SK-N-SH (cell line): ENCODE measurements around the gene KLHL13. TPM values are rescaled to one million over a fixed set of nuclear protein-coding genes. Genes with fewer than 3 reads are reported as not detected.

Experiments
- CTCF ChIA-PET: fragments of 300-600, 350-600 bp; formaldehyde crosslinking; extraction: SDS; loops from one replicate; lab custom pipeline; 2021; lab: Yijun Ruan, JAX
- POLR2A ChIA-PET: fragments of 350-600 bp; sonication (Branson Sonifier 250); formaldehyde crosslinking; extraction: SDS; loops from one replicate; lab custom pipeline; 2020; ENCODE audit warnings: antibody characterized with exemption, inconsistent platforms; lab: Yijun Ruan, JAX
- DNase-seq: peaks from one replicate; pipeline ENCODE4 v3.0.0; 2012
- H2AFZ ChIP-seq: fragments of 200-600 bp; sonication (generic); 2 replicates; pipeline ENCODE4 v1.8.1; 2016; ENCODE audit warnings: antibody characterized with exemption, mild to moderate bottlenecking, low read depth
- H3F3A ChIP-seq: fragments of 200-600 bp; sonication (generic); replicated peaks from 2 replicates; pipeline ENCODE3; 2016; ENCODE audit warnings: antibody characterized with exemption, mild to moderate bottlenecking; ENCODE audit not compliant: insufficient read depth
- H3K27ac ChIP-seq, 2 experiments: fragments of 200-500 bp in 1 of 2; fragments of 200-600 bp in 1 of 2; sonication (Bioruptor generic) in 1 of 2; sonication (generic), shearing (Covaris generic) in 1 of 2; 2 replicates each; pipeline versions ENCODE4 v1.5.1 to v1.6.1; 2014 to 2016; ENCODE audit warnings: low read depth in 2 of 2, inconsistent platforms in 1 of 2, low read length in 1 of 2, mild to moderate bottlenecking in 1 of 2, mixed read lengths in 1 of 2
- H3K27me3 ChIP-seq: fragments of 200-600 bp; sonication (generic), shearing (Covaris generic); 2 replicates; pipeline ENCODE4 v1.6.1; 2016; ENCODE audit warnings: mixed run types; ENCODE audit not compliant: insufficient read depth
- H3K36me3 ChIP-seq, 2 experiments: fragments of 200-500 bp in 1 of 2; fragments of 200-600 bp in 1 of 2; sonication (Bioruptor generic) in 1 of 2; sonication (generic) in 1 of 2; replicated peaks in 1 of 2; 2 replicates each; pipeline versions ENCODE3 to v1.5.1; 2014 to 2016; ENCODE audit warnings: low read length in 1 of 2, mild to moderate bottlenecking in 1 of 2; ENCODE audit not compliant: insufficient read depth in 2 of 2, control insufficient read depth in 1 of 2
- H3K4me1 ChIP-seq, 2 experiments: fragments of 200-500 bp in 1 of 2; fragments of 200-600 bp in 1 of 2; sonication (Bioruptor generic) in 1 of 2; sonication (generic), shearing (Covaris generic) in 1 of 2; 2 replicates each; pipeline versions ENCODE4 v1.5.1 to v1.6.1; 2014 to 2016; ENCODE audit warnings: low read depth in 1 of 2, low read length in 1 of 2, mixed run types in 1 of 2; ENCODE audit not compliant: insufficient read depth in 2 of 2, control insufficient read depth in 1 of 2
- H3K4me2 ChIP-seq: fragments of 200-600 bp; sonication (generic), shearing (Covaris generic); 2 replicates; pipeline ENCODE4 v1.6.1; 2017; ENCODE audit warnings: mixed run types
- H3K4me3 ChIP-seq, 2 experiments: fragments of 200-500 bp in 1 of 2; fragments of 200-600 bp in 1 of 2; sonication (Bioruptor generic) in 1 of 2; sonication (generic), shearing (Covaris generic) in 1 of 2; 2 replicates each; pipeline versions ENCODE4 v1.5.1 to v1.8.1; 2014 to 2016; ENCODE audit warnings: low read depth in 2 of 2, inconsistent platforms in 1 of 2, low read length in 1 of 2, mild to moderate bottlenecking in 1 of 2, mixed read lengths in 1 of 2, moderate library complexity in 1 of 2
- H3K79me2 ChIP-seq: fragments of 200-600 bp; sonication (generic); 2 replicates; pipeline ENCODE4 v1.8.1; 2017; ENCODE audit warnings: mild to moderate bottlenecking; ENCODE audit not compliant: insufficient read depth
- H3K9ac ChIP-seq: fragments of 200-600 bp; sonication (generic); 2 replicates; pipeline ENCODE4 v1.6.1; 2017; ENCODE audit warnings: mixed run types
- H3K9me2 ChIP-seq: fragments of 200-600 bp; sonication (generic); 2 replicates; pipeline ENCODE4 v1.6.1; 2017; ENCODE audit warnings: mixed run types
- H3K9me3 ChIP-seq: fragments of 200-600 bp; sonication (generic); 2 replicates; pipeline ENCODE4 v1.6.1; 2017; ENCODE audit warnings: mixed run types, mild to moderate bottlenecking, moderate library complexity
- H4K20me1 ChIP-seq: fragments of 200-600 bp; sonication (generic); 2 replicates; pipeline ENCODE4 v1.6.1; 2017; ENCODE audit warnings: mild to moderate bottlenecking, mixed run types; ENCODE audit not compliant: insufficient read depth
- ELF1 ChIP-seq: IDR thresholded peaks from 2 replicates; pipeline ENCODE4 v1.4.0; 2012
- FOSL2 ChIP-seq: IDR thresholded peaks from 2 replicates; pipeline ENCODE4 v1.4.0; 2012; ENCODE audit warnings: low read depth, mild to moderate bottlenecking, moderate library complexity, borderline replicate concordance
- GABPA ChIP-seq: IDR thresholded peaks from 2 replicates; pipeline ENCODE4 v1.4.0; 2012; ENCODE audit warnings: low read depth, mild to moderate bottlenecking
- GATA2 ChIP-seq: sonication (generic); formaldehyde crosslinking; IDR thresholded peaks from 2 replicates; pipeline ENCODE4 v1.5.0; 2020; ENCODE audit warnings: mild to moderate bottlenecking, missing genetic modification reagents
- MEF2A ChIP-seq: IDR thresholded peaks from 2 replicates; pipeline ENCODE4 v1.4.0; 2012; ENCODE audit warnings: low read depth, borderline replicate concordance
- NFIC ChIP-seq: IDR thresholded peaks from 2 replicates; pipeline ENCODE4 v1.4.0; 2012; ENCODE audit warnings: borderline replicate concordance
- POLR2AphosphoS5 ChIP-seq: IDR thresholded peaks from 2 replicates; pipeline ENCODE4 v1.6.1; 2012; ENCODE audit warnings: low read depth, low read length
- RAD21 ChIP-seq: IDR thresholded peaks from 2 replicates; pipeline ENCODE4 v1.6.1; 2012; ENCODE audit warnings: mild to moderate bottlenecking, low read length
- SIN3A ChIP-seq: IDR thresholded peaks from 2 replicates; pipeline ENCODE4 v1.6.1; 2012; ENCODE audit warnings: low read depth, mild to moderate bottlenecking, low read length, moderate library complexity, borderline replicate concordance
- TAF1 ChIP-seq: IDR thresholded peaks from 2 replicates; pipeline ENCODE4 v1.6.1; 2012; ENCODE audit warnings: low read depth, mild to moderate bottlenecking, low read length, moderate library complexity, borderline replicate concordance
- YY1 ChIP-seq: IDR thresholded peaks from 2 replicates; pipeline ENCODE4 v1.4.0; 2012; ENCODE audit warnings: low read depth, mild to moderate bottlenecking
- WGBS: methylation state at CpG from one replicate; pipeline ENCODE4 v1.1.6; 2017; ENCODE audit warnings: low lambda C conversion rate; 5-methylcytosine and 5-hydroxymethylcytosine counted together
- polyA plus RNA-seq, 3 experiments: library from polyadenylated mRNA; depleted of rRNA; stranded (reverse); fragments of >200 nt; gene quantifications; 2 replicates each; pipeline ENCODE4 v1.2.3, GENCODE V29; 2012
- small RNA-seq, 7 experiments: library from RNA; depleted of rRNA; stranded (forward); fragments of <200 nt; gene quantifications; one replicate each; pipeline ENCODE3, GENCODE V24; 2012
- TF ChIP-seq, protein P1 (sequence below): IDR thresholded peaks from 2 replicates; pipeline ENCODE4 v1.4.0; 2012; ENCODE audit warnings: low read depth
- TF ChIP-seq, protein P2 (sequence below): IDR thresholded peaks from 2 replicates; pipeline ENCODE4; 2012

Gene KLHL13
- polyA plus RNA-seq, 1 of the 3 experiments (the other 2 are of a cell fraction) = 19.5 TPM

- no peak for DNase-seq
- Histone ChIP-seq H4K20me1 (no peaks in the 10 kb centered on the region), H3K9me2 (no peaks in the 10 kb centered on the region), H3K27me3 (no peaks in the 10 kb centered on the region), H3K36me3 (no peaks in the 10 kb centered on the region), H3K4me2 (no peak overlapping the region), H3K9ac (no peak overlapping the region), H3K27ac (no peak overlapping the region), H3K79me2 (no peaks in the 10 kb centered on the region), H3K4me3 (no peak overlapping the region), H3K9me3 (no peaks in the 10 kb centered on the region), H2AFZ (no peak overlapping the region), H3F3A (no peaks in the 10 kb centered on the region), H3K4me1 (no peaks in the 10 kb centered on the region)
- POLR2A ChIA-PET = no interaction called here
- TF ChIP-seq, protein P1, sequence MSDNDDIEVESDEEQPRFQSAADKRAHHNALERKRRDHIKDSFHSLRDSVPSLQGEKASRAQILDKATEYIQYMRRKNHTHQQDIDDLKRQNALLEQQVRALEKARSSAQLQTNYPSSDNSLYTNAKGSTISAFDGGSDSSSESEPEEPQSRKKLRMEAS = no peak
- no peak for TF ChIP-seq MEF2A
- TF ChIP-seq GABPA = no peak
- TF ChIP-seq, protein P2, sequence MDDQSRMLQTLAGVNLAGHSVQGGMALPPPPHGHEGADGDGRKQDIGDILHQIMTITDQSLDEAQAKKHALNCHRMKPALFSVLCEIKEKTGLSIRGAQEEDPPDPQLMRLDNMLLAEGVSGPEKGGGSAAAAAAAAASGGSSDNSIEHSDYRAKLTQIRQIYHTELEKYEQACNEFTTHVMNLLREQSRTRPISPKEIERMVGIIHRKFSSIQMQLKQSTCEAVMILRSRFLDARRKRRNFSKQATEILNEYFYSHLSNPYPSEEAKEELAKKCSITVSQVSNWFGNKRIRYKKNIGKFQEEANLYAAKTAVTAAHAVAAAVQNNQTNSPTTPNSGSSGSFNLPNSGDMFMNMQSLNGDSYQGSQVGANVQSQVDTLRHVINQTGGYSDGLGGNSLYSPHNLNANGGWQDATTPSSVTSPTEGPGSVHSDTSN = no peak
- TF ChIP-seq TAF1 = no peak
- no peak for TF ChIP-seq SIN3A
- no peak for TF ChIP-seq GATA2
- TF ChIP-seq ELF1 = no peak
- no peak for TF ChIP-seq YY1
- TF ChIP-seq FOSL2 = no peak
- no peak for TF ChIP-seq RAD21
- no peak for TF ChIP-seq POLR2AphosphoS5
- no peak for TF ChIP-seq NFIC
- 35% methylated on average over 2 of the region's 2 CpGs for WGBS
- CTCF ChIA-PET = no interaction called here
These were observed 261.8 kb downstream of the KLHL13 start for GRCh38 chrX:117854806-117855205.

DNA sequence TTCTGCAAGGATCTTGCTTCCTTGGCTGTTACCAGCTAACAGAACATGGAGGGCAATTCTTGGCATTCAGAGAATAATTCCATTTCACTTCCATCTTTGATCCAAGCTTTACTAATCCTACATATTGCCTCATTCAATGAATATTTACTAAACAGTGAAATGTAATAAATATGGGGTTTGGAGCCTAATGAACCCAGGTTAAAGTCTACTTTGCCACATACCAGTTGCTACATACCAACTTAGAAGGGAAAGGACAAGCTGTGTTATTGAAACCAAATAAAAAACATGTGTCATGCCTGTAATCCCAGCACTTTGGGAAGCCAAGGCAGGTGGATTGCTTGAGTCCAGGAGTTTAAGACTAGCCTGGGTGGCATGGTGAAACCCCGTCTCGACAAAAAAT, 265.6 kb downstream of the KLHL13 start:
- no peaks in the 10 kb centered on the region for H3K9me2 ChIP-seq
- H3K9me3 ChIP-seq = no peaks in the 10 kb centered on the region
- WGBS = 0% methylated on average over 2 of the region's 2 CpGs
- TF ChIP-seq, protein P1 = no peak
- H2AFZ ChIP-seq = no peak overlapping the region
- POLR2A ChIA-PET = no interaction called here
- H3K4me2 ChIP-seq = no peak overlapping the region
- no peak overlapping the region for H3K4me3 ChIP-seq
- H3K27me3 ChIP-seq = no peaks in the 10 kb centered on the region
- no peaks in the 10 kb centered on the region for H3K4me1 ChIP-seq
- no peaks in the 10 kb centered on the region for H3K36me3 ChIP-seq
- no peak for DNase-seq
- H3F3A ChIP-seq = no peaks in the 10 kb centered on the region
- CTCF ChIA-PET = no interaction called here
- H3K79me2 ChIP-seq = no peaks in the 10 kb centered on the region
- H3K27ac ChIP-seq = no peak overlapping the region
- H3K9ac ChIP-seq = no peak overlapping the region
- no peaks in the 10 kb centered on the region for H4K20me1 ChIP-seq

Small RNA genes lying within 50 kb of the gene (small RNA-seq; reads per million reads assigned to genes)
- gene RF00019 = 0 reads per million in 7 experiments
- gene TUBB4BP3 = 0 to 1.0 (median 0) reads per million in 7 experiments

Other genes starting within 250 kb of the KLHL13 start
- gene WDR44, start 229.3 kb upstream of the KLHL13 start, polyA plus RNA-seq (2012; rRNA removed) = 5.3 and 8.2 TPM in 2 replicates